Panc1 (cell line): ENCODE measurements around the gene MBD5. TPM values are rescaled to one million over a fixed set of nuclear protein-coding genes. Genes with fewer than 3 reads are reported as not detected.

Experiments used
- ATAC-seq: fragments of 200-7000 bp; cut with Tn5 transposase; 2 replicates; pipeline ENCODE4 v1.9.1; 2020; ENCODE audit warnings: mild to moderate bottlenecking, moderate library complexity
- BruUV-seq: library from RNA; stranded (reverse); fragments of 400-500 nt; replicated peaks from 2 replicates; lab custom pipeline; 2021; lab: Mats Ljungman, UMichigan
- CTCF ChIA-PET: fragments of 300-600 bp; sonication (Branson Sonifier 250); formaldehyde crosslinking; loops from one replicate; lab custom pipeline; 2022; ENCODE audit warnings: antibody characterized with exemption; lab: Charles Lee
- POLR2A ChIA-PET: fragments of 300-600 bp; sonication (Branson Sonifier 250); formaldehyde crosslinking; loops from one replicate; lab custom pipeline; 2022; ENCODE audit warnings: antibody characterized with exemption; lab: Charles Lee
- DNase-seq: peaks from one replicate; pipeline ENCODE4 v3.0.0-alpha.2; 2010; ENCODE audit warnings: low read depth, low spot score
- H3K27ac ChIP-seq: 2 replicates; pipeline ENCODE4 v1.5.1; 2011; ENCODE audit warnings: mild to moderate bottlenecking, low read length, inconsistent platforms
- H3K27me3 ChIP-seq: fragments of 200-500 bp; sonication (Bioruptor generic); 2 replicates; pipeline ENCODE4 v1.6.0; 2014; ENCODE audit warnings: low read length, inconsistent platforms; ENCODE audit not compliant: control insufficient read depth, insufficient read depth
- H3K36me3 ChIP-seq: fragments of 200-500 bp; sonication (Bioruptor generic); 2 replicates; pipeline ENCODE4 v1.5.1; 2014; ENCODE audit warnings: inconsistent platforms, mild to moderate bottlenecking, low read length, moderate library complexity; ENCODE audit not compliant: control insufficient read depth, insufficient read depth
- H3K4me1 ChIP-seq: 2 replicates; pipeline ENCODE4 v1.5.1; 2011; ENCODE audit warnings: inconsistent platforms, mild to moderate bottlenecking, low read length, moderate library complexity; ENCODE audit not compliant: control insufficient read depth, insufficient read depth
- H3K4me3 ChIP-seq, 2 experiments: 2 replicates each; pipeline ENCODE4 v1.5.1; 2011 to 2012; ENCODE audit warnings: low read depth in 2 of 2, low read length in 2 of 2, mild to moderate bottlenecking in 2 of 2, inconsistent platforms in 1 of 2, moderate library complexity in 1 of 2
- H3K9me3 ChIP-seq: fragments of 200-500 bp; sonication (Bioruptor generic); 2 replicates; pipeline ENCODE4 v1.5.1; 2014; ENCODE audit warnings: low read depth, mild to moderate bottlenecking, inconsistent platforms, low read length, moderate library complexity; ENCODE audit not compliant: control insufficient read depth, insufficient read depth
- CTCF ChIP-seq: fragments of 450-650 bp; IDR thresholded peaks from 2 replicates; pipeline ENCODE4 v1.5.1; 2017; ENCODE audit warnings: mild to moderate bottlenecking
- POLR2AphosphoS5 ChIP-seq: IDR thresholded peaks from 2 replicates; pipeline ENCODE4 v1.6.1; 2012; ENCODE audit warnings: mild to moderate bottlenecking, low read depth, low read length, moderate library complexity
- REST ChIP-seq, 2 experiments: IDR thresholded peaks; 2 replicates each; pipeline ENCODE4 v1.6.1; 2011 to 2012; ENCODE audit warnings: low read depth in 2 of 2, control low read depth in 1 of 2, low read length in 1 of 2, mild to moderate bottlenecking in 1 of 2, moderate library complexity in 1 of 2; ENCODE audit not compliant: insufficient read depth in 1 of 2
- SIN3A ChIP-seq: IDR thresholded peaks from 2 replicates; pipeline ENCODE4 v1.6.1; 2012; ENCODE audit warnings: low read depth, mild to moderate bottlenecking, low read length, moderate library complexity, borderline replicate concordance; ENCODE audit not compliant: insufficient read depth
- TCF7L2 ChIP-seq: IDR thresholded peaks from 2 replicates; pipeline ENCODE4 v1.6.1; 2011; ENCODE audit warnings: mild to moderate bottlenecking, low read depth, low read length, inconsistent platforms
- in situ Hi-C: cut with HindIII; loops from 2 replicates; pipeline ENCODE4 v1.10.0; 2016; ENCODE audit warnings: low sequenced_read_pairs, low pct_unique_long_range_greater_than_20kb
- intact Hi-C: fragments of 100-400 bp; cut with micrococcal nuclease; formaldehyde crosslinking; loops from one replicate; pipeline ENCODE4 v1.10.0; 2022; ENCODE audit not compliant: unreplicated experiment
- total RNA-seq: library from RNA; stranded (reverse); gene quantifications from one replicate; pipeline ENCODE4 v1.2.1, GENCODE V29; 2021; ENCODE audit not compliant: unreplicated experiment

MBD5 gene
- total RNA-seq, 1 experiment from 2014 or later, result 40.2 TPM

GRCh38 chr2:148234143-148234542 lies 213.3 kb downstream of the MBD5 start:
- CTCF ChIA-PET, result no interaction called here
- Histone ChIP-seq H3K4me3 (no peak overlapping the region), H3K36me3 (no peaks in the 10 kb centered on the region), H3K4me1 (no peaks in the 10 kb centered on the region), H3K27me3 (no peaks in the 10 kb centered on the region), H3K27ac (no peak overlapping the region), H3K9me3 (peaks cover 11% of the 10 kb centered on the region; the same call in 1 of the 2 replicates)
- intact Hi-C loops, result no loop called here
- DNase-seq (no peak), ATAC-seq (no peak)
- in situ Hi-C loops, result no loop called here
- POLR2A ChIA-PET, result no interaction called here
- no peak for TF ChIP-seq TCF7L2
- no peak for TF ChIP-seq REST (IDR thresholded peaks at IDR 0.05; ENCODE audit: insufficient read depth in 1 of 2, low read depth in 2 of 2, low read length in 1 of 2)
- no peak for TF ChIP-seq CTCF
- TF ChIP-seq POLR2AphosphoS5, result no peak
- TF ChIP-seq SIN3A, result no peak
- no TSS peak for BruUV-seq

- DNase-seq, result no peak
- no peaks in the 10 kb centered on the region for H3K27me3 ChIP-seq
- H3K27ac ChIP-seq, result no peak overlapping the region
- ATAC-seq, result no peak
- no TSS peak for BruUV-seq
- in situ Hi-C loops, result no loop called here
- TF ChIP-seq SIN3A, result no peak
- no peak for TF ChIP-seq POLR2AphosphoS5
- TF ChIP-seq TCF7L2, result no peak
- no peak for TF ChIP-seq CTCF
- no peak for TF ChIP-seq REST (IDR thresholded peaks at IDR 0.05; ENCODE audit: insufficient read depth in 1 of 2, low read depth in 2 of 2, low read length in 1 of 2)
- intact Hi-C loops, result no loop called here
- peaks cover 11% of the 10 kb centered on the region; the same call in 1 of the 2 replicates for H3K9me3 ChIP-seq
- CTCF ChIA-PET, result no interaction called here
- H3K4me3 ChIP-seq, result no peak overlapping the region
- H3K4me1 ChIP-seq, result no peaks in the 10 kb centered on the region
- no peaks in the 10 kb centered on the region for H3K36me3 ChIP-seq
- POLR2A ChIA-PET, result no interaction called here
Measured at GRCh38 chr2:148237911-148238310, 217.0 kb downstream of the MBD5 start.
